BE2C (cell line): Measurements from ENCODE around the gene ARFGAP3.

ENCODE experiments used
- DNase-seq: peaks from one replicate; pipeline ENCODE4 v3.0.0-alpha.2; 2020
- H3K27me3 ChIP-seq: fragments of 250-450 bp; sonication (Bioruptor Pico); 2 replicates; pipeline ENCODE4 v1.5.1; 2020; ENCODE audit warnings: mild to moderate bottlenecking
- H3K36me3 ChIP-seq: fragments of 250-450 bp; sonication (Bioruptor Pico); 2 replicates; pipeline ENCODE4 v1.5.1; 2020; ENCODE audit warnings: mild to moderate bottlenecking
- H3K4me1 ChIP-seq: fragments of 250-450 bp; sonication (Bioruptor Pico); 2 replicates; pipeline ENCODE4 v1.5.1; 2020
- H3K4me3 ChIP-seq: 2 replicates; pipeline ENCODE4 v1.5.1; 2011; ENCODE audit warnings: low read depth, low read length
- H3K9me3 ChIP-seq: fragments of 250-450 bp; sonication (Bioruptor Pico); 2 replicates; pipeline ENCODE4 v1.5.1; 2020
- CTCF ChIP-seq: IDR thresholded peaks from 2 replicates; pipeline ENCODE4 v1.5.1; 2012; ENCODE audit warnings: mild to moderate bottlenecking, low read depth, low read length

ARFGAP3 gene

DNA sequence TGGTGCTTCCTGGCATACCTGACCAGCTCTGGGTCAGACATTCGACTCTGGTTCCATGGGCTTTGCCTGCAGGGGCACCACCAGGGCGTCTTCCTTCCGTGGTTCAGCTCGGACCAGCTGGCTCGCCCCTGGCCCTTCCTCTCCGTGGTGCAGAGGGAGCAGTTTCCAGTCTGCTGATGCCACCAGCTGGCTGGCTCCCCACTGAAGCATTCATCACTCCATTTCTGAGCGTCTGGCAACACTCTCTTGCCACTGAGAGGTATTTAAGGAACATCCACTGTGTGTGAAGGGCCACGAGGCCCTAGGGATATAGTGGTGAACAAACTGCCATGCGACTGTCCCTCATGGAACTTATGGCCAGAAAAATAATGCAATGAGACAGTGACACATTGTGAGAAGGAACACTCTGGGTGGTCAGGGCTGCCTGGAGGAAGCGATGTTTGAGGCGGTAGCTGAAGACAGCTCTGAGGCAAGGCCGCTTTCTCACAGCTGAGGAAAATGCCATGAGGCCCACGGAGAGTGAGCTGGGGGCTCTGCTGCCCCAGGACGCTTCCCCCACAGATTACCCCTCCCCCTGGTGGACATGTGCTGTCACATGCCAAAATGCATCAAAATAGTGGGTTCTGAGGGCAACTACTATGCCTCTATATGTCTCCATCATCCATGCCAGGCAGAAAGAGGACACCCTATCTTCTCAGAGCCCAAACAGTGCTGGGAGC, 44.9 kb upstream of the ARFGAP3 start:
- Histone ChIP-seq H3K9me3 (no peaks in the 10 kb centered on the region), H3K4me3 (no peak overlapping the region), H3K27me3 (no peaks in the 10 kb centered on the region), H3K36me3 (no peaks in the 10 kb centered on the region), H3K4me1 (0 out of 2 replicates have a peak, but pooled peaks cover 3% of the 10 kb centered on the region)
- peak; percentile 43; the same call in 1 of the 2 replicates for TF ChIP-seq CTCF
- DNase-seq = no peak

DNA sequence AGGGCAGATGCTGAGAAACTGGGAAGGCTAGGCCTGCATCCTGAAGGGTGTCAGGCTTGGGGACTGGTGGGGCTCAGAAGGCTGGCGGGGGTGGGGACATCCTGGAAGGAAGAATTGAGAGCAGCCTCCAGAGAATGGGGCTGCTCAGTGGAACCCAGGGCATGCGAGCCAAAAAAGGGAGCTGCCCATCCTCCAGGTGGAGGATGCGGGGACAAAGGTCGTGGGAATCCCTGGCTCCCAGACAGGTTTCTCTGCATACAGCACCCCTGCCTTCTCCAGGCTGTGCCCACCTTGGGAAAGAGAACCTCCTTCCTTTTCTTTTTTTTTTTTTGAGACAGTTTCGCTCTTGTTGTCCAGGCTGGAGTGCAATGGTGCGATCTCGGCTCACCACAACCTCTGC, 40.9 kb upstream of the ARFGAP3 start:
- DNase-seq = no peak

DNA sequence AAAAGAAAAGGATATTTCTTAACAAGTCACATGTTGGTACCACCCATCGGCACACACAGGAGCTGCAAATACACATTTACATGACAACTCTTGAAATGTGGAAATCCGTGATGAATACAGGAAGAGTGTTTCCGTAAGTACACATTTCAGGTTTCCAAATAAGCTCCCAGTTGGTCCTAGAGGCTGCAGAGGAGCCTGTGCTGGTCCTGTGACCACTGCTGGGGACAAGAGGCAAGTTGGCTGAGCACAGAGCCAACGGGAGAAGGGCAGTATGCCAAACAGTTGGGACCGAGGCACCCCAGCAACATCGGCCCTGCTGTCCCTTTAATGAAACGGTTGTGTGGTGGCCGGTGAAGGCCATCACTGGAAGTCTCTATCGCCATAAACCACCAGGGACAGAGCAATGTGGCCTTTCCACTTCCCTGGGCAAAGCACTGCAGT, 38.5 kb upstream of the ARFGAP3 start:
- Histone ChIP-seq H3K4me1 (no peaks in the 10 kb centered on the region), H3K9me3 (no peaks in the 10 kb centered on the region), H3K4me3 (no peak overlapping the region), H3K36me3 (peaks cover 4% of the 10 kb centered on the region; the same call in 1 of the 2 replicates), H3K27me3 (no peaks in the 10 kb centered on the region)
- no peak for TF ChIP-seq CTCF
- DNase-seq = no peak

More for the DNA sequence above, 40.9 kb upstream of the ARFGAP3 start:
- H3K9me3 ChIP-seq = no peaks in the 10 kb centered on the region
- no peaks in the 10 kb centered on the region for H3K27me3 ChIP-seq
- no peaks in the 10 kb centered on the region for H3K4me1 ChIP-seq
- no peaks in the 10 kb centered on the region for H3K36me3 ChIP-seq
- no peak overlapping the region for H3K4me3 ChIP-seq
- TF ChIP-seq CTCF = no peak

DNA sequence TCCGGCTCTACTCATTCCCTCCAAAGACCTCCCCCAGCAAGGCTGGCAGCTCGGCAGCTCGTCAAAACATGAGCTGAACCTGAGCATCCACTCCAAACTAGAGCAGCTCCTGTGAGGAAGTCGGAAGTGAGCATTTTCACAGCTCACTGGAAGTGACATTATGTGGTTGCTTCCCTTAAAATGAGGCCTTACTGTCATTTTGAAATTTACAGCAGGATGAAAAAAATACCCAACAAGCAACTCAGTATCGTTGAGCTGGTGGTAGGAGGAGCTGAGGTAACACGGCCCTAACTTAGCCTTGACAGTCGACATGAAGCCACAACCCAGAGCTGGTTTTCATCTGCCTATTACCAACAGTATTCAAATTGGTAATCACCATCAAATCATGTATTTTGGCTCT, 38.0 kb upstream of the ARFGAP3 start:
- Histone ChIP-seq H3K36me3 (peaks cover 8% of the 10 kb centered on the region), H3K27me3 (no peaks in the 10 kb centered on the region), H3K4me3 (no peak overlapping the region), H3K9me3 (no peaks in the 10 kb centered on the region), H3K4me1 (no peaks in the 10 kb centered on the region)
- no peak for TF ChIP-seq CTCF
- no peak for DNase-seq

- no peaks in the 10 kb centered on the region for H3K27me3 ChIP-seq
- no peaks in the 10 kb centered on the region for H3K9me3 ChIP-seq
- DNase-seq = no peak
- no peaks in the 10 kb centered on the region for H3K4me1 ChIP-seq
- no peak overlapping the region for H3K4me3 ChIP-seq
- peaks cover 12% of the 10 kb centered on the region for H3K36me3 ChIP-seq
- no peak for TF ChIP-seq CTCF
Observed at GRCh38 chr22:42893371-42894150, 36.5 kb upstream of the ARFGAP3 start.
